ENCODE measurements around the gene HPS1. TPM values are rescaled to one million over a fixed set of nuclear protein-coding genes. Genes with fewer than 3 reads are reported as not detected.

The HPS1 gene
- total RNA-seq (10 to 100 TPM; 14.5 to 27.2 TPM), polyA plus RNA-seq (ENCODE audit: insufficient read length in 2 of 2) (10 to 100 TPM; 41.3 to 44.3 TPM)
- long read RNA-seq, donor 1, partial matches to known transcripts = 0 of 4 reads
- long read RNA-seq, donor 1, other reads (novel, unspliced or antisense) = 0 of 4 reads
- long read RNA-seq, donor 2, partial matches to known transcripts = 0 of 1 reads
- long read RNA-seq, donor 2, other reads (novel, unspliced or antisense) = 0 of 1 reads
- long read RNA-seq, donor 3, partial matches to known transcripts = 5 of 6 reads
- long read RNA-seq, donor 3, other reads (novel, unspliced or antisense) = 0 of 6 reads
- long read RNA-seq, donor 4, transcript HPS1-207 (4 exons, 922 nt) = major isoform, 5 of 6 reads
- long read RNA-seq, donor 4, partial matches to known transcripts = 0 of 6 reads
- long read RNA-seq, donor 4, other reads (novel, unspliced or antisense) = 0 of 6 reads

GRCh38 chr10:98446661-98447221 lies at the start of gene HPS1:
Gene HPS1 (minus strand): TSS chr10:98446935. CDS start chr10:98443240, 3,695 bp downstream.
- Histone ChIP-seq H3K4me3 (ENCODE audit: low read depth, low read length) (peak within 1 kb of the TSS; percentile 59), H3K27ac (ENCODE audit: low read depth, low read length) (peak within 1 kb of the TSS; percentile 71), H3K4me1 (ENCODE audit: control insufficient read depth, insufficient read depth, low read length) (peaks cover 16% of the 10 kb centered on the region), H3K9me3 (ENCODE audit: control insufficient read depth, insufficient read depth, low read length) (no peaks in the 10 kb centered on the region), H3K36me3 (ENCODE audit: control insufficient read depth, insufficient read depth, low read length) (peaks cover 22% of the 10 kb centered on the region), H3K27me3 (ENCODE audit: control insufficient read depth, insufficient read depth, low read length) (no peaks in the 10 kb centered on the region)
- DNase-seq (ENCODE audit: low read depth in 4 of 6, low spot score in 6 of 6) = peak; percentile 13 to 87 (median 38)
- 2% methylated on average over 47 of the region's 47 CpGs for WGBS (ENCODE audit: insufficient coverage)

- Histone ChIP-seq H3K27me3 (ENCODE audit: control insufficient read depth, insufficient read depth, low read length) (no peaks in the 10 kb centered on the region), H3K36me3 (ENCODE audit: control insufficient read depth, insufficient read depth, low read length) (no peaks in the 10 kb centered on the region), H3K9me3 (ENCODE audit: control insufficient read depth, insufficient read depth, low read length) (peaks cover 7% of the 10 kb centered on the region), H3K4me1 (ENCODE audit: control insufficient read depth, insufficient read depth, low read length) (no peaks in the 10 kb centered on the region), H3K27ac (ENCODE audit: low read depth, low read length) (no peak overlapping the region), H3K4me3 (ENCODE audit: low read depth, low read length) (no peak overlapping the region)
- WGBS (ENCODE audit: insufficient coverage) = no CpG with 5 or more reads among the region's 1 CpG
- no peak for DNase-seq (ENCODE audit: low read depth in 4 of 6, low spot score in 6 of 6)
Measured at GRCh38 chr10:98492763-98493162, 46.0 kb upstream of the HPS1 start.

GRCh38 chr10:98489561-98490481 lies 43.1 kb upstream of the HPS1 start:
- 90% methylated on average over 2 of the region's 13 CpGs for WGBS (ENCODE audit: insufficient coverage)
- peaks cover under 1% of the 10 kb centered on the region for H3K9me3 ChIP-seq (ENCODE audit: control insufficient read depth, insufficient read depth, low read length)
- H3K4me3 ChIP-seq (ENCODE audit: low read depth, low read length) = no peak overlapping the region
- no peaks in the 10 kb centered on the region for H3K27me3 ChIP-seq (ENCODE audit: control insufficient read depth, insufficient read depth, low read length)
- no peak for DNase-seq (ENCODE audit: low read depth in 4 of 6, low spot score in 6 of 6)
- H3K27ac ChIP-seq (ENCODE audit: low read depth, low read length) = no peak overlapping the region
- no peaks in the 10 kb centered on the region for H3K36me3 ChIP-seq (ENCODE audit: control insufficient read depth, insufficient read depth, low read length)
- no peaks in the 10 kb centered on the region for H3K4me1 ChIP-seq (ENCODE audit: control insufficient read depth, insufficient read depth, low read length)

- no peaks in the 10 kb centered on the region for H3K36me3 ChIP-seq (ENCODE audit: control insufficient read depth, insufficient read depth, low read length)
- no peak overlapping the region for H3K4me3 ChIP-seq (ENCODE audit: low read depth, low read length)
- no peaks in the 10 kb centered on the region for H3K27me3 ChIP-seq (ENCODE audit: control insufficient read depth, insufficient read depth, low read length)
- no peak overlapping the region for H3K27ac ChIP-seq (ENCODE audit: low read depth, low read length)
- DNase-seq (ENCODE audit: low read depth in 4 of 6, low spot score in 6 of 6) = no peak
- H3K4me1 ChIP-seq (ENCODE audit: control insufficient read depth, insufficient read depth, low read length) = no peaks in the 10 kb centered on the region
- no CpG with 5 or more reads among the region's 1 CpG for WGBS (ENCODE audit: insufficient coverage)
- no peaks in the 10 kb centered on the region for H3K9me3 ChIP-seq (ENCODE audit: control insufficient read depth, insufficient read depth, low read length)
Measured at GRCh38 chr10:98488669-98489430, 42.1 kb upstream of the HPS1 start.

GRCh38 chr10:98487649-98488048 lies 40.9 kb upstream of the HPS1 start:
- H3K27ac ChIP-seq (ENCODE audit: low read depth, low read length) = no peak overlapping the region
- H3K9me3 ChIP-seq (ENCODE audit: control insufficient read depth, insufficient read depth, low read length) = no peaks in the 10 kb centered on the region
- 86% methylated on average over 1 of the region's 3 CpGs for WGBS (ENCODE audit: insufficient coverage)
- H3K4me1 ChIP-seq (ENCODE audit: control insufficient read depth, insufficient read depth, low read length) = no peaks in the 10 kb centered on the region
- no peak overlapping the region for H3K4me3 ChIP-seq (ENCODE audit: low read depth, low read length)
- no peaks in the 10 kb centered on the region for H3K36me3 ChIP-seq (ENCODE audit: control insufficient read depth, insufficient read depth, low read length)
- DNase-seq (ENCODE audit: low read depth in 4 of 6, low spot score in 6 of 6) = no peak
- H3K27me3 ChIP-seq (ENCODE audit: control insufficient read depth, insufficient read depth, low read length) = no peaks in the 10 kb centered on the region

- H3K36me3 ChIP-seq (ENCODE audit: control insufficient read depth, insufficient read depth, low read length) = no peaks in the 10 kb centered on the region
- no peak overlapping the region for H3K27ac ChIP-seq (ENCODE audit: low read depth, low read length)
- H3K4me1 ChIP-seq (ENCODE audit: control insufficient read depth, insufficient read depth, low read length) = no peaks in the 10 kb centered on the region
- no peak for DNase-seq (ENCODE audit: low read depth in 4 of 6, low spot score in 6 of 6)
- H3K4me3 ChIP-seq (ENCODE audit: low read depth, low read length) = no peak overlapping the region
- 100% methylated on average over 2 of the region's 3 CpGs for WGBS (ENCODE audit: insufficient coverage)
- H3K9me3 ChIP-seq (ENCODE audit: control insufficient read depth, insufficient read depth, low read length) = no peaks in the 10 kb centered on the region
- no peaks in the 10 kb centered on the region for H3K27me3 ChIP-seq (ENCODE audit: control insufficient read depth, insufficient read depth, low read length)
Measured at GRCh38 chr10:98486421-98486820, 39.7 kb upstream of the HPS1 start.

- Histone ChIP-seq H3K36me3 (ENCODE audit: control insufficient read depth, insufficient read depth, low read length) (no peaks in the 10 kb centered on the region), H3K9me3 (ENCODE audit: control insufficient read depth, insufficient read depth, low read length) (no peaks in the 10 kb centered on the region), H3K4me1 (ENCODE audit: control insufficient read depth, insufficient read depth, low read length) (no peaks in the 10 kb centered on the region), H3K4me3 (ENCODE audit: low read depth, low read length) (no peak overlapping the region), H3K27ac (ENCODE audit: low read depth, low read length) (no peak overlapping the region), H3K27me3 (ENCODE audit: control insufficient read depth, insufficient read depth, low read length) (no peaks in the 10 kb centered on the region)
- DNase-seq (ENCODE audit: low read depth in 4 of 6, low spot score in 6 of 6) = no peak
- 89% methylated on average over 1 of the region's 2 CpGs for WGBS (ENCODE audit: insufficient coverage)
Measured at GRCh38 chr10:98485959-98486358, 39.2 kb upstream of the HPS1 start.

- H3K4me1 ChIP-seq (ENCODE audit: control insufficient read depth, insufficient read depth, low read length) = no peaks in the 10 kb centered on the region
- no peaks in the 10 kb centered on the region for H3K27me3 ChIP-seq (ENCODE audit: control insufficient read depth, insufficient read depth, low read length)
- DNase-seq (ENCODE audit: low read depth in 4 of 6, low spot score in 6 of 6) = no peak
- H3K4me3 ChIP-seq (ENCODE audit: low read depth, low read length) = no peak overlapping the region
- H3K9me3 ChIP-seq (ENCODE audit: control insufficient read depth, insufficient read depth, low read length) = no peaks in the 10 kb centered on the region
- no peak overlapping the region for H3K27ac ChIP-seq (ENCODE audit: low read depth, low read length)
- H3K36me3 ChIP-seq (ENCODE audit: control insufficient read depth, insufficient read depth, low read length) = no peaks in the 10 kb centered on the region
Measured at GRCh38 chr10:98483658-98484057, 36.9 kb upstream of the HPS1 start.

- no peaks in the 10 kb centered on the region for H3K36me3 ChIP-seq (ENCODE audit: control insufficient read depth, insufficient read depth, low read length)
- WGBS (ENCODE audit: insufficient coverage) = no CpG with 5 or more reads among the region's 2 CpGs
- no peaks in the 10 kb centered on the region for H3K27me3 ChIP-seq (ENCODE audit: control insufficient read depth, insufficient read depth, low read length)
- H3K27ac ChIP-seq (ENCODE audit: low read depth, low read length) = no peak overlapping the region
- H3K4me3 ChIP-seq (ENCODE audit: low read depth, low read length) = no peak overlapping the region
- no peaks in the 10 kb centered on the region for H3K4me1 ChIP-seq (ENCODE audit: control insufficient read depth, insufficient read depth, low read length)
- no peak for DNase-seq (ENCODE audit: low read depth in 4 of 6, low spot score in 6 of 6)
- H3K9me3 ChIP-seq (ENCODE audit: control insufficient read depth, insufficient read depth, low read length) = no peaks in the 10 kb centered on the region
Measured at GRCh38 chr10:98482096-98482495, 35.4 kb upstream of the HPS1 start.
